WTC11 (cell line): ENCODE data around the gene EDIL3. TPM values are rescaled to one million over a fixed set of nuclear protein-coding genes. Genes with fewer than 3 reads are reported as not detected.

Source experiments
- ATAC-seq: fragments of 200-7000 bp; cut with Tn5 transposase; 2 replicates; pipeline ENCODE4 v1.10.0; 2021; ENCODE audit warnings: mild to moderate bottlenecking, moderate library complexity
- CTCF ChIA-PET: fragments of 300-600 bp; sonication (Branson Sonifier 250); formaldehyde crosslinking; loops from one replicate; lab custom pipeline; 2021; ENCODE audit warnings: antibody characterized with exemption; lab: Charles Lee
- POLR2A ChIA-PET: fragments of 350-600 bp; sonication (Branson Sonifier 250); formaldehyde crosslinking; loops from one replicate; lab custom pipeline; 2021; ENCODE audit warnings: antibody characterized with exemption; lab: Charles Lee
- DNase-seq: peaks from one replicate; pipeline ENCODE4 v3.0.0; 2021; ENCODE audit warnings: low spot score
- H3K27ac Mint-ChIP-seq: 2 replicates; pipeline ENCODE4 v1.8.0; 2021; ENCODE audit warnings: mixed read lengths
- H3K27me3 Mint-ChIP-seq: 2 replicates; pipeline ENCODE4 v1.8.0; 2021; ENCODE audit warnings: low read depth, mild to moderate bottlenecking, moderate library complexity, mixed read lengths
- H3K36me3 Mint-ChIP-seq: 2 replicates; pipeline ENCODE4 v1.8.0; 2021; ENCODE audit warnings: mixed read lengths
- H3K4me1 Mint-ChIP-seq: 2 replicates; pipeline ENCODE4 v1.8.0; 2022; ENCODE audit warnings: mixed read lengths
- H3K4me3 Mint-ChIP-seq: 2 replicates; pipeline ENCODE4 v1.8.0; 2021; ENCODE audit warnings: mild to moderate bottlenecking, moderate library complexity, mixed read lengths
- H3K9me3 Mint-ChIP-seq: 2 replicates; pipeline ENCODE4 v1.8.0; 2021; ENCODE audit warnings: mixed read lengths
- AFF4 ChIP-seq: sonication (generic); formaldehyde crosslinking; IDR thresholded peaks from 2 replicates; pipeline ENCODE4 v1.8.1; 2023; ENCODE audit warnings: mild to moderate bottlenecking, missing genetic modification reagents, borderline replicate concordance
- ATF2 ChIP-seq: sonication (generic); formaldehyde crosslinking; IDR thresholded peaks from 2 replicates; pipeline ENCODE4 v1.8.1; 2022; ENCODE audit warnings: low read depth, missing genetic modification reagents, borderline replicate concordance
- CBFB ChIP-seq: sonication (generic); formaldehyde crosslinking; IDR thresholded peaks from 2 replicates; pipeline ENCODE4 v1.8.1; 2022; ENCODE audit warnings: mild to moderate bottlenecking, low read depth, missing genetic modification reagents
- CREB1 ChIP-seq: sonication (generic); formaldehyde crosslinking; IDR thresholded peaks from 2 replicates; pipeline ENCODE4 v1.8.0; 2023; ENCODE audit warnings: mild to moderate bottlenecking, missing genetic modification reagents
- FOXK1 ChIP-seq: sonication (generic); formaldehyde crosslinking; IDR thresholded peaks from 2 replicates; pipeline ENCODE4 v1.8.0; 2022; ENCODE audit warnings: mild to moderate bottlenecking, moderate library complexity, missing genetic modification reagents
- FOXP4 ChIP-seq: sonication (generic); formaldehyde crosslinking; IDR thresholded peaks from 2 replicates; pipeline ENCODE4 v1.8.0; 2022; ENCODE audit warnings: mild to moderate bottlenecking, missing genetic modification reagents
- JUN ChIP-seq: sonication (generic); formaldehyde crosslinking; IDR thresholded peaks from 2 replicates; pipeline ENCODE4 v1.8.0; 2023; ENCODE audit warnings: mild to moderate bottlenecking, missing genetic modification reagents
- MLX ChIP-seq: sonication (generic); formaldehyde crosslinking; IDR thresholded peaks from 2 replicates; pipeline ENCODE4 v1.8.1; 2023; ENCODE audit warnings: mild to moderate bottlenecking, missing genetic modification reagents, moderate library complexity
- MYBL2 ChIP-seq: sonication (generic); formaldehyde crosslinking; IDR thresholded peaks from 2 replicates; pipeline ENCODE4 v1.8.1; 2023; ENCODE audit warnings: mild to moderate bottlenecking, moderate library complexity, missing genetic modification reagents
- NFE2L1 ChIP-seq: sonication (generic); formaldehyde crosslinking; IDR thresholded peaks from 2 replicates; pipeline ENCODE4 v1.8.1; 2023; ENCODE audit warnings: missing genetic modification reagents
- NR2C2 ChIP-seq: sonication (generic); formaldehyde crosslinking; IDR thresholded peaks from 2 replicates; pipeline ENCODE4 v1.8.0; 2022; ENCODE audit warnings: mild to moderate bottlenecking, missing genetic modification reagents
- RELA ChIP-seq: sonication (generic); formaldehyde crosslinking; IDR thresholded peaks from 2 replicates; pipeline ENCODE4 v1.8.1; 2022; ENCODE audit warnings: missing genetic modification reagents, mild to moderate bottlenecking, borderline replicate concordance
- USF2 ChIP-seq: sonication (generic); formaldehyde crosslinking; IDR thresholded peaks from 2 replicates; pipeline ENCODE4 v1.8.1; 2023; ENCODE audit warnings: mild to moderate bottlenecking, missing genetic modification reagents, moderate library complexity
- ZNF121 ChIP-seq: sonication (generic); formaldehyde crosslinking; IDR thresholded peaks from 2 replicates; pipeline ENCODE4 v1.8.0; 2023; ENCODE audit warnings: missing genetic modification reagents
- ZNF219 ChIP-seq: sonication (generic); formaldehyde crosslinking; IDR thresholded peaks from 2 replicates; pipeline ENCODE4 v1.8.0; 2023; ENCODE audit warnings: missing genetic modification reagents, mild to moderate bottlenecking, borderline replicate concordance
- total RNA-seq: library from RNA; stranded (reverse); gene quantifications from 3 replicates; pipeline ENCODE4 v1.2.3, GENCODE V29; 2021
- TF ChIP-seq, protein P1 (sequence below): sonication (generic); formaldehyde crosslinking; IDR thresholded peaks from 2 replicates; pipeline ENCODE4 v1.8.1; 2022; ENCODE audit warnings: low read depth, mild to moderate bottlenecking, moderate library complexity, missing genetic modification reagents, borderline replicate concordance
- TF ChIP-seq, protein P2 (sequence below): sonication (generic); formaldehyde crosslinking; IDR thresholded peaks from 2 replicates; pipeline ENCODE4 v1.8.1; 2022; ENCODE audit warnings: missing genetic modification reagents, borderline replicate concordance

Gene EDIL3
- total RNA-seq, 1 experiment from 2014 or later, result 48.3 TPM

DNA sequence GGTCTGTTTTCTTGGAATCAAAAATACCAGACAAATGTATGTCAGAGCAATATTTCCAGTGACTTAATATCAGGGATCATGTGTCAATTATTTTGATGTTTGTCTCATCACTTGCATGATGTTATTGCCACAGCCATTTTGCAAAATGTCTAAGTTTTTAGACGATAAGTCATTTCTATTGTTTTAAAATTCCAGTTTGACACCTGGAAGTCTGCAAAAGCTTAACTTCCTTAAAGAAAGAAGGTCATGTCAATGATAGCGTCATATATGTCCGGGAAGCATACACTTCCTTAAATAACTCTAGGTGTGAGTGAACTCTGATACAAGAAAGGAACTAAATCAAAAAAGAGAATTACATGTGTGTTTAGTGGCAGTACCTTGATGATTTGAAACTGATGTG, 259.5 kb downstream of the EDIL3 start (continued):
- TF ChIP-seq ATF2 (CRISPR knock-in tag) (no peak), NR2C2 (no peak), RELA (CRISPR knock-in tag) (no peak)
- TF ChIP-seq, protein P1, sequence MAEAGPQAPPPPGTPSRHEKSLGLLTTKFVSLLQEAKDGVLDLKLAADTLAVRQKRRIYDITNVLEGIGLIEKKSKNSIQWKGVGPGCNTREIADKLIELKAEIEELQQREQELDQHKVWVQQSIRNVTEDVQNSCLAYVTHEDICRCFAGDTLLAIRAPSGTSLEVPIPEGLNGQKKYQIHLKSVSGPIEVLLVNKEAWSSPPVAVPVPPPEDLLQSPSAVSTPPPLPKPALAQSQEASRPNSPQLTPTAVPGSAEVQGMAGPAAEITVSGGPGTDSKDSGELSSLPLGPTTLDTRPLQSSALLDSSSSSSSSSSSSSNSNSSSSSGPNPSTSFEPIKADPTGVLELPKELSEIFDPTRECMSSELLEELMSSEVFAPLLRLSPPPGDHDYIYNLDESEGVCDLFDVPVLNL (CRISPR knock-in tag), result no peak
- TF ChIP-seq, all 79 proteins: peak for 0

DNA sequence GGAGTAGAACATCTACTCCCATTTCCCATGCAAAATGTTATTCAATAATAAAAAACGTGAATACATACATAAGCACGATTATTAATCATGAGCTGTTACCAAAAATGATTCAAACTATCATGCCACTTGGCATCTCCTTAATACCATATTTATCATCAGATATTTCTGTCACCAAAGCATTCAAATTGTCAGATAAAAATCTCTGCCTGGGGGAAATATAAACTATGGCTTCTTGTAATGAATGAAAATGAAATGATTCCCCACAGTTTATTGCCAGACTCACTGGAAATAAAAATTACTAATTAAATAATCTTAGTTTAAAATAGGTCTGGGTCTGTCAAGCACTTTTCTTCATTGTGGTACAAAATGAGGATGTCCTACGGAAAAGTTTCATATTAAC, 265.4 kb downstream of the EDIL3 start:
- DNase-seq (no peak), ATAC-seq (no peak)
- no peaks in the 10 kb centered on the region for H3K27me3 Mint-ChIP-seq
- POLR2A ChIA-PET, result no interaction called here
- no peak overlapping the region for H3K27ac Mint-ChIP-seq
- peaks cover 8% of the 10 kb centered on the region for H3K4me1 Mint-ChIP-seq
- no peak for TF ChIP-seq USF2 (CRISPR knock-in tag)
- no peak for TF ChIP-seq MYBL2 (CRISPR knock-in tag)
- TF ChIP-seq MLX, result no peak
- no peak for TF ChIP-seq ZNF121 (CRISPR knock-in tag)
- TF ChIP-seq JUN (CRISPR knock-in tag), result no peak
- no peak for TF ChIP-seq ZNF219
- TF ChIP-seq FOXK1, result no peak
- no peak for TF ChIP-seq AFF4 (CRISPR knock-in tag)
- TF ChIP-seq, protein P2, sequence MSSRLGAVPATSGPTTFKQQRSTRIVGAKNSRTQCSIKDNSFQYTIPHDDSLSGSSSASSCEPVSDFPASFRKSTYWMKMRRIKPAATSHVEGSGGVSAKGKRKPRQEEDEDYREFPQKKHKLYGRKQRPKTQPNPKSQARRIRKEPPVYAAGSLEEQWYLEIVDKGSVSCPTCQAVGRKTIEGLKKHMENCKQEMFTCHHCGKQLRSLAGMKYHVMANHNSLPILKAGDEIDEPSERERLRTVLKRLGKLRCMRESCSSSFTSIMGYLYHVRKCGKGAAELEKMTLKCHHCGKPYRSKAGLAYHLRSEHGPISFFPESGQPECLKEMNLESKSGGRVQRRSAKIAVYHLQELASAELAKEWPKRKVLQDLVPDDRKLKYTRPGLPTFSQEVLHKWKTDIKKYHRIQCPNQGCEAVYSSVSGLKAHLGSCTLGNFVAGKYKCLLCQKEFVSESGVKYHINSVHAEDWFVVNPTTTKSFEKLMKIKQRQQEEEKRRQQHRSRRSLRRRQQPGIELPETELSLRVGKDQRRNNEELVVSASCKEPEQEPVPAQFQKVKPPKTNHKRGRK (CRISPR knock-in tag), result no peak
- TF ChIP-seq FOXP4, result no peak
- no peak for TF ChIP-seq NFE2L1 (CRISPR knock-in tag)
- no peak for TF ChIP-seq CBFB (CRISPR knock-in tag)
- no peak for TF ChIP-seq CREB1 (CRISPR knock-in tag)
- TF ChIP-seq, all 79 proteins: peak for 0
- Mint-ChIP-seq H3K36me3 (no peaks in the 10 kb centered on the region), H3K9me3 (no peaks in the 10 kb centered on the region), H3K4me3 (no peak overlapping the region)
- CTCF ChIA-PET, result no interaction called here
